Nephron (organoid): ENCODE results near the gene AFF1.
"Not testable (repeated sequence)": the region's sequence is repeated elsewhere in the genome, so short reads cannot be mapped to it uniquely, and the experiment has no call there.

Experiments
- H3K27ac Mint-ChIP-seq, 3 experiments: 2 replicates each; pipeline ENCODE4 v1.8.0; 2020; ENCODE audit warnings: mixed read lengths in 3 of 3, mild to moderate bottlenecking in 2 of 3, moderate library complexity in 1 of 3
- H3K27me3 Mint-ChIP-seq: 2 replicates; pipeline ENCODE4 v1.8.0; 2021; ENCODE audit warnings: low read depth, mild to moderate bottlenecking, moderate library complexity, mixed read lengths
- H3K36me3 Mint-ChIP-seq: 2 replicates; pipeline ENCODE4 v1.8.0; 2020; ENCODE audit warnings: low read depth, mixed read lengths
- H3K4me1 Mint-ChIP-seq: 2 replicates; pipeline ENCODE4 v1.8.0; 2020; ENCODE audit warnings: mixed read lengths
- H3K4me3 Mint-ChIP-seq, 3 experiments: 2 replicates each; pipeline ENCODE4 v1.8.0; 2020; ENCODE audit warnings: mild to moderate bottlenecking in 3 of 3, mixed read lengths in 3 of 3, moderate library complexity in 2 of 3
- H3K9me3 Mint-ChIP-seq: 2 replicates; pipeline ENCODE4 v1.8.0; 2020; ENCODE audit warnings: mixed read lengths
- TF ChIP-seq, protein P1 (sequence below), 3 experiments: fragments of 200-600 bp; sonication (generic); IDR thresholded peaks; one replicate each; pipeline ENCODE4 v1.5.0; 2021; ENCODE audit warnings: antibody characterized with exemption in 3 of 3; ENCODE audit not compliant: unreplicated experiment in 3 of 3

Gene AFF1

DNA sequence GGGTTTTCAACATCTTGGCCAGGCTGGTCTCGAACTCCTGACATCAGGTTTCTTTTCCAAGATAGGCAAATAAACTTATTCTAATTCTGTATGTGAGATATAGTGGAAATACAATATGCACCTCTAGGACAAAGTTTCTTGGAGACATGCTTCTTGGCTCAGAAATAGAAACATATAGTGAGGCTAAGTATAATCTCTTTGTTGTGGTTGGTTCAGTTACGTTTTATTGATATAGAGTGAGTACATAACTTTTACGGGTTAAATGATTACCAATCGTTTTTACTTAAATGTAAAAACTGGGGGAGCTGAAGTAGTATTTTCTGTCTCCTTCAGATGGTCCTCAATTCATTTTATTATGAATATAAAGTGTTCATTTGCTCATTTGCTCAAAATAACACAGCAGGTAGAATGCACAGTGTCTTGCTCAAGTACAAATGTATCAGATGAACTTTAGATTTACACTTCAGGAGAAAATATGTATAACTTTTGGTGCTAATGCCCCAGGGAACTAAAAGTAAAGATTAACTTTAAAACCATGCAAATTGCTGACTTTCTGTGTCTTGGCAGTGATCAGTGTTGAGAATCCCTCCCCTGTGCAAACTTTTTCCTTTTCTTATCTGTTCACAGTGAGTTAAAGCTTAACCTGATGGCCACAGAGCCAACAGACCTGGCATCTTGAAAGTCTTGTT lies 77.6 kb downstream of the AFF1 start:
- TF ChIP-seq, protein P1, sequence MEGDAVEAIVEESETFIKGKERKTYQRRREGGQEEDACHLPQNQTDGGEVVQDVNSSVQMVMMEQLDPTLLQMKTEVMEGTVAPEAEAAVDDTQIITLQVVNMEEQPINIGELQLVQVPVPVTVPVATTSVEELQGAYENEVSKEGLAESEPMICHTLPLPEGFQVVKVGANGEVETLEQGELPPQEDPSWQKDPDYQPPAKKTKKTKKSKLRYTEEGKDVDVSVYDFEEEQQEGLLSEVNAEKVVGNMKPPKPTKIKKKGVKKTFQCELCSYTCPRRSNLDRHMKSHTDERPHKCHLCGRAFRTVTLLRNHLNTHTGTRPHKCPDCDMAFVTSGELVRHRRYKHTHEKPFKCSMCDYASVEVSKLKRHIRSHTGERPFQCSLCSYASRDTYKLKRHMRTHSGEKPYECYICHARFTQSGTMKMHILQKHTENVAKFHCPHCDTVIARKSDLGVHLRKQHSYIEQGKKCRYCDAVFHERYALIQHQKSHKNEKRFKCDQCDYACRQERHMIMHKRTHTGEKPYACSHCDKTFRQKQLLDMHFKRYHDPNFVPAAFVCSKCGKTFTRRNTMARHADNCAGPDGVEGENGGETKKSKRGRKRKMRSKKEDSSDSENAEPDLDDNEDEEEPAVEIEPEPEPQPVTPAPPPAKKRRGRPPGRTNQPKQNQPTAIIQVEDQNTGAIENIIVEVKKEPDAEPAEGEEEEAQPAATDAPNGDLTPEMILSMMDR (IDR thresholded peaks at IDR 0.05; ENCODE audit: unreplicated experiment in 3 of 3), result no peak
- Mint-ChIP-seq H3K36me3 (no peaks in the 10 kb centered on the region), H3K4me3 (peak overlapping the region in 2 of 3 experiments; percentile 23 to 24), H3K4me1 (peaks cover 66% of the 10 kb centered on the region), H3K27ac (peak overlapping the region; percentile 88 to 99 (median 96)), H3K27me3 (peaks cover 12% of the 10 kb centered on the region), H3K9me3 (no peaks in the 10 kb centered on the region)

DNA sequence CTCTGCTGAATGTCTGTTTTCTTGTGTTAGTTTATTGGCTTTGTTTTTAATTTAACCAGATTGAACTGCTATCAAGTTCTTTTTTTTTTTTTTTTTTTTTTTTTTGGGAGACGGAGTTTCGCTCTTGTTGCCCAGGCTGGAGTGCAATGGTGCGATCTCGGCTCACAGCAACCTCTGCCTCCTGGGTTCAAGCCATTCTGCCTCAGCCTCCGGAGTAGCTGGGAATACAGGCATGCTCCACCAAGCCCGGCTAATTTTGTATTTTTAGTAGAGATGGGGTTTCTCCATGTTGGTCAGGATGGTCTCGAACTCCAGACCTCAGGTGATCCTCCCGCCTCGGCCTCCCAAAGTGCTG lies 78.1 kb downstream of the AFF1 start:
- not testable (repeated sequence) for H3K9me3 Mint-ChIP-seq, H3K36me3 Mint-ChIP-seq
- peaks cover 64% of the 10 kb centered on the region for H3K4me1 Mint-ChIP-seq
- peak overlapping the region; percentile 96 to 99 (median 98) for H3K27ac Mint-ChIP-seq
- peak overlapping the region in 2 of 3 experiments; percentile 23 to 24 for H3K4me3 Mint-ChIP-seq
- H3K27me3 Mint-ChIP-seq, result peaks cover 12% of the 10 kb centered on the region

DNA sequence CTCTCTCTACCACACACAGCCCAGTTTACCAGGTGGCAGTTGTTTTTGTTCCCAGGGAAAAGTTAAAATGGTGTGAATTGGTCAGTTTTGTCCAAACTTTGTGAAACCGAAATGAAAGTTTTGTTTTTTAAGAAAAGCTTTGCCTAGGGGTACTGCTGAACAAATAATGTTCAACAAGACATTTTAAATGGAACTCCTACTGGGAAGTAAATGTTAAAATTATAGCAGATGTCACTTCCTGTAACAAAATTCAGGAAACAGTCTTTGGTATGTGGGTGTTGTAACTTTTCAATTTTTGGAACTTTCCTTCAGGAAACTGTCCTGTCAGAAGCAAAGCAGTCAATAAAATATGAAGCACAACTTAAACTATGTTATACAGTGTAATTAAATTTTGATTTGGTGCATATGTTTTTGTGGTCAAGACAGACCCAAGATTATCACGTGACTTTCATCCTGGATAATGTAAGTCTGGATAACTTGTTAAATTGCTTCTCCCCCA lies 79.5 kb downstream of the AFF1 start:
- Mint-ChIP-seq H3K36me3 (no peaks in the 10 kb centered on the region), H3K27me3 (peaks cover 8% of the 10 kb centered on the region), H3K4me1 (peaks cover 59% of the 10 kb centered on the region), H3K4me3 (peak overlapping the region; percentile 30 to 67 (median 54)), H3K9me3 (no peaks in the 10 kb centered on the region), H3K27ac (peak overlapping the region; percentile 96 to 99 (median 98))
- TF ChIP-seq, protein P1 (IDR thresholded peaks at IDR 0.05; ENCODE audit: unreplicated experiment in 3 of 3), result no peak

DNA sequence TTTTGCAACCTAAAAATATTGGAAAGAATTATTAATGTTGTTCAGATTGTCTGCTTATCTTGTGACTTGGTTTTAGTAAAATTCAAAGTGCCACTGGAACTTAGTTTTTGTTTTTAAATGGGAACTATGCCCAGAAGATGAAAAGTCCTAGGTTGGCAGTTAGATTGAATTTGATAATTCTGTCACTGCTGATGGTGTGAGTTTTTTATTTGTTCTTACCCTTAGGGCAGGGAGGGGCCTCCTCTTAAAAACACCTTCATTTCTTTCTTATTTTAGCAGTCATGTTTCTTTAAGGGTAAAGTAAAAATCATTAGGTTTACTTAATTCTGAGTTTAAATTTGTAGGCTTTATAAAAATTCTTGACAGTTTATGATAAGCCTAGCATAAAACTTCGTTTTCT lies 80.6 kb downstream of the AFF1 start:
- Mint-ChIP-seq H3K27ac (peak overlapping the region; percentile 96 to 99 (median 98)), H3K27me3 (no peaks in the 10 kb centered on the region), H3K4me1 (peaks cover 49% of the 10 kb centered on the region), H3K9me3 (no peaks in the 10 kb centered on the region), H3K36me3 (no peaks in the 10 kb centered on the region), H3K4me3 (peak overlapping the region in 1 of 3 experiments; percentile 55)
- TF ChIP-seq, protein P1 (IDR thresholded peaks at IDR 0.05; ENCODE audit: unreplicated experiment in 3 of 3), result no peak

DNA sequence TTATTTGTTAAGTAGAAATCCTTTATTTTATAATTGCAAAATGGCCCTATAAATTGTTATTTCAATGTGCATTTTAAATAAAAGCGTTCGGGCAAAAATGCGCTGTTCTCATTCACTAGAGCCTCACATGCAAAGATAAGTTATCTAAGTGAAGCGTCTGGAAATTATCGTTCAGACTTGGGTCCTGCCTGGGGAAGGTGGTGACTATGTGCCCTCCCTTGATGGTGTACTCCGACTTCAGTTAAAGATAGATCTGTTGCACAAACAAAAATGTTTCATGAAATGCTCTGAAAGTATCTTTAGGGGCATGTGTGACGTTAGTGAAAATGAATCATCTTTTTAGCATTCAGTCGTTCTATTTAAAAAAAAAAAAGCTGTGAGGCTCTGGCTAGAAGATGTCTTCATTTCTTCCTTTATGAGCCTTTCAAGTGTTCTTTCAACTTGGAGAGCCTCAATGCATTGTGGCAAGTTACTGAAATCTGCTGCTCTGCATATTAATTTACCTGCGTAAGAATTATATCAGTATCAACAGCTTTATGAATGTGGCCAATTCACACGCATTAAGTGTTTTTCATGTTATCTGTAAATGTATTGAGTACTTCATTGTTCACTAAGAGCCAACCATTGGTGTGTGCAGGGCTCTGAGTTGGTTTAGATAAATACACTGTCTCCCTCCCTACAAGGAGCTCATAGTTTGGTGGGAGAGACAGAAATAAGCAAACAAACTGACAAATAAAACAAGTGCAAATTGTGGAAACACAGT lies 83.0 kb downstream of the AFF1 start:
- H3K27ac Mint-ChIP-seq, result peak overlapping the region; percentile 14 to 68 (median 49)

DNA sequence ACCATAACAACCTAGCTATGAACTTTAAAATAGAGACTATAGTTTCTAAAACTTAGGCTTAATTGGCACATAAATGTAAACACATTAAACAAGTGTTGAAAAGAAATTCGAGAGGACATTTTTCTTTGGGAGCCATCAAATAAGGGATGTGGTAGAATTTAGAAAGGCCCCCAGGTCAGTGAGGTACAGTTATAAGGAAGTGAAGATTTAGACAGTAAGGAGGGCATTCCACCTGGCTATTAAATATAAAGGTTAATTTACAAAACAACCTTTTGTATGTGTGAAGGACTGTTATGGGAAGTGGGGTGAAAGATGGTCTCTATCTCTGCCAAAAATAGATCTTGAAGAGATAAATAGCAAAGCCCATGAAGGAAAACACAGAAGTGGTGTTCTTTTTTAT lies 83.9 kb downstream of the AFF1 start:
- H3K27me3 Mint-ChIP-seq, result no peaks in the 10 kb centered on the region
- H3K27ac Mint-ChIP-seq, result peak overlapping the region in 2 of 3 experiments; percentile 14 to 26
- TF ChIP-seq, protein P1 (IDR thresholded peaks at IDR 0.05; ENCODE audit: unreplicated experiment in 3 of 3), result no peak
- H3K36me3 Mint-ChIP-seq, result peaks cover 4% of the 10 kb centered on the region
- no peak overlapping the region for H3K4me3 Mint-ChIP-seq
- peaks cover 30% of the 10 kb centered on the region for H3K4me1 Mint-ChIP-seq
- no peaks in the 10 kb centered on the region for H3K9me3 Mint-ChIP-seq

More for the DNA sequence above, 83.0 kb downstream of the AFF1 start:
- Mint-ChIP-seq H3K36me3 (peaks cover 4% of the 10 kb centered on the region), H3K9me3 (no peaks in the 10 kb centered on the region), H3K27me3 (no peaks in the 10 kb centered on the region), H3K4me1 (peaks cover 32% of the 10 kb centered on the region), H3K4me3 (no peak overlapping the region)
- TF ChIP-seq, protein P1 (IDR thresholded peaks at IDR 0.05; ENCODE audit: unreplicated experiment in 3 of 3), result no peak
